NCI-H524 (cell line): Measurements from ENCODE around the gene ZBED3.
A peak's percentile ranks its signal among the peaks of the same experiment; 100 is the strongest.

Source experiments
- DNase-seq, 2 experiments: peaks; one replicate each; lab custom pipeline; 2025; lab: John Stamatoyannopoulos, UW

ZBED3 gene

DNA sequence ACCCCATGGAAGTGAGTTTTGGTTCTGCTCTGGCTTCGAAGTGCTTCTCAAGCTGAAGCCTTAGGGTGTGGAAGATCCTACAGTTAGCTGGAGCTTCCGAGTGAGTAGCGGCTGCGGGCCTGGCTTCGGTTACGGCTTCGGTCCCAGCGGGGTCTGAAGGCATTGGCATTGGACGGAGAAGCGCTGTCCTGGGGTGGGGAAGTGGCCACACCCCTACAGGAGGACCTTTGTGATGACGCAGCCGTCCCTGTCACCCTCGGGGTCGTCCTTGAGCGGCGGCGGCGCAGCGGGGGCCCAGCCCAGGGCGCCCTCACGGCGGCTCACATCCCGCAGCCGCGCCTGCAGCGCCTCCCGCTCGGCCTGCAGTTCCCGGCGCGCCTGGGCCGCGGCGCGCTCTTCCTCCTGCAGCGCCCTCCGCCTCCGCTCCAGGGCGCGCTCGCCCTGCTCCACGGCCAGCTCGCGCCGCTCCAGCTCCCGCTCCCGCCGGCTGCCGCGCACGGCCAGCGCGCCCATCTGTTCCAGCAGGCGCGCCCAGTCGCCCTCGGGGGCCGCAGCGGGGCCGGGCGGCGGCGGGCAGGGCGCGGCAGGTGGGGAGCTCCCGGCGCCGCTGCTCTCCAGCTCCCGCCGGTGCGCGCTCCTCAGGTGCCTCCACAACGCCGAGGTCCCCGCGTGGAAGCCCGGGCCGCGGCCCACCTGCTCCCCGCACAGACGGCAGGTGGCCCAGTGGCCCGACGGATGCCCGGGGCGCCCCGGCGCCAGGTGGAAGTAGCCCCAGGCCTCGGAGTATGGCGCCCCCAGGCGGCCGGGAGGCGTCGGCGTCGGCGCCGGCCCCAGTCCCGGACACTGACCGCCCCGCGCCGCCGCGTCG lies 9.9 kb downstream of the ZBED3 start:
- DNase-seq, result peak; percentile 48 to 77

DNA sequence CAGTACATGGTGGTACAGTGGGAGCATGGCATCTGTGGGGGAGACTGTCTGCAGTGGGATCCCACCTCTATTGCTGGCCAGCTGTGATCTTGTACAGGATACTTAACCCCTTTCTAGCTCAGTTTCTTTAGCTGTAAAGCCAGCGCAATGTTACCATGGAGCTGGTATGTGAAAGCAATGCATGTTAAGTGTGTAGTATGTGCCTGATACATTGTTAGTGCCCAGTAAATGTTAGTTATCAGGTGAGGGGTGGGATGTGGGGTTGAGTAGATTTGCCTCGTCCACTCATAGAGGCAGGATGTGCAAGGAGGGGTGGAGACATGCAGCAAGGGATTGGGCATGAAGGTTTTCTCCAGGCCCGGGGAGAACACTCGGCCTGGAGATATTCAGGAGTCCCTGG lies 12.3 kb downstream of the ZBED3 start:
- DNase-seq, result peak in 1 of 2 experiments; percentile 4

DNA sequence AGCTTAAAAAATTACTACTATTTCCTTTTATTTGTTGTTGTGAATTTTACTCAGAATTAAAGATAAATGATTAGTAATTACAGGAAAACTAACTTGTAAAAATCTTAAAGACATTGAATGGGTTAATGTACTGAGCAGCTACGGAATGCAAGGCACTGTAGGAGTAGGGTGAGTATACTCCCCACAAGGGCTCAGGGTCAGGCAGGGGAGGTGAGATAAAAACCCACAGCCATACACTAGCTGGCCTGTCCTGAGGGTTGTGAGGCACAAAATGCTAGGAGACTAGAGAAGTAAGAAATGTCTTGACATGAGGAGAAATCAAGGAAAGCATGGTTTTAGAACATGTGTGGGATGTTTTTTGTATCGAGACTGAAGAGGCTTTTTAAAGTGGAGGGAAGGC lies 13.4 kb downstream of the ZBED3 start:
- no peak for DNase-seq

DNA sequence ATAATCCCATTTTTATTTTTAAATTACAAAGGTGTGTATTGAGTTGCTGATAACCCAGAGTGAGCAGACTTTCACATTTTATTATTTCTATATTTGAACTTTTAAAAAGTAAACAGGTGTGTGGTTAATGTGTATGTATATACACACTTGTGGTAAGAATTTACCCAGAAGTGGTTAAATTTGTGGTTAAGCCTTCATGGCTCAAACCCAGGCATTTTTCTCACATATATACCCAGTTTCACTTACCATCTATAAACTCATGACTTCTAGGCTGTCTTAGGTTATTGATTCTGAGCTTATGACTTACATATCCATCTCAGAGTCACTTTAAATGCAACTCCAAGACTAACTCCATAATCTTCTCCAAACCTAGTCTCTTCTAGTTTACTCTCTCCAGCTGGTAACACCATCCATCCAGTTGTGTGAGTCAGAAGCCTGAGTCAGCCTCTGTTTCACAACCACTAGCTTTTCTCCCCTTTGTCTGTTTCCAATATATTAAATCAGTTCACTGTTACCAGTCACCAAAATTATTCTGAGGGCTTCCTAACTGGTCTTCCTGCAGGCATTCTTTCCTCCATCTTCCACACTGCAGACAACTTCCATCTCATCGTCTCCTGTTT lies 20.2 kb downstream of the ZBED3 start:
- DNase-seq, result no peak

DNA sequence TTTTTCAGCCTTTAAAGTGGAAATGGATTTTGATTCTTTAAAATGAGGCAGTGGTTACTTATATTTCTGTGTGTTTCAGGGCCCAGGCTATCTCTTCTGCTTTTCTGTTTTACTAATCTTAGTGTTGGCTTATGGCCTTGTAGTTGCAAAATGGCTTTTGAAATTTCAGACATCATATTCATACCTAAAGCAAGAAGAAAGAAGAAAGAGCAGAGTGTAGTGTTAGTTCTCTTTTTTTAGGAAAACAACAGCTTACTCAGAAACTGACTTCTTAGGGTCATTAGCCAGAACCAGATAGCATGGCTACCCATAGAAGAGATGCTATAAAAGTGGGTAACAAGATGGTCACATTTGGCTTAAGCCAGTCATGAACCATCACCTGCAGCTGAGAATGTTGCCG lies 20.9 kb downstream of the ZBED3 start:
- DNase-seq, result no peak

DNA sequence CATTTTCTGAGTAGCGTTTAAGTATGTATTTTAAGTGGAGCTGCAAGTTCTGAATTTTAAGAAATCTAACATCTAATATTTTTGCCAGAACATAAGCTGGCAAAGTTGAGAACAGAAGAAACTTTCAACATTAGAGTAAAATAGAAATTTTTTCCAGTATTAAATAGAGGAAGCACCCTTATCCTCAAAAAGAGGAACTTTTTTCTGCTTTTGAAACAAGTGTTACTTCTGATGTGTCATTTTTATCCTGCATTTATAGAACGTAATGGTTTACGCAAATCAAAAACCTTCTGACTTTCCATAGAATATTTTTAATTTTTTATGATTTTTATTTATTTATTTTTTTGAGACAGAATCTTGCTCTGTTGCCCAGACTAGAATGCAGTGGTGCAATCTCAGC lies 21.8 kb downstream of the ZBED3 start:
- DNase-seq, result no peak

DNA sequence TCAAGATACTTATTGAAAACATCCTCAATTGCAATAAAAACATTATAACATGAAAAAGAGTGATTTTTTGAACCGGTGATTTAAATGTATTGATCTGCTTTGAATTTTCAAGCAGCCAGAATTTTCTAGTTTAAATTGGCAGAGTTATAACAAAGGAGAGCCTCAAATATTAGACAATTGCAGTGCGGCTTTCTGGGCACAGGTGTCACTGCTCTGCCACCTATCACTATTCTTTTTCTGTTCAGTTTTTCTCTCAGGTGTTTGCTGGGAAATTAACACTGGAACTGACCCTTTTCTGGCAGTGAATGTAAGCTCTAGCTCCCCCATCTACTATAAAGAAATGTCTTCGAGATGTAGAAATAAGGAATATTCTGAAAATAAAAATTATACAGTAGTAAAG lies 23.0 kb downstream of the ZBED3 start:
- DNase-seq, result no peak

DNA sequence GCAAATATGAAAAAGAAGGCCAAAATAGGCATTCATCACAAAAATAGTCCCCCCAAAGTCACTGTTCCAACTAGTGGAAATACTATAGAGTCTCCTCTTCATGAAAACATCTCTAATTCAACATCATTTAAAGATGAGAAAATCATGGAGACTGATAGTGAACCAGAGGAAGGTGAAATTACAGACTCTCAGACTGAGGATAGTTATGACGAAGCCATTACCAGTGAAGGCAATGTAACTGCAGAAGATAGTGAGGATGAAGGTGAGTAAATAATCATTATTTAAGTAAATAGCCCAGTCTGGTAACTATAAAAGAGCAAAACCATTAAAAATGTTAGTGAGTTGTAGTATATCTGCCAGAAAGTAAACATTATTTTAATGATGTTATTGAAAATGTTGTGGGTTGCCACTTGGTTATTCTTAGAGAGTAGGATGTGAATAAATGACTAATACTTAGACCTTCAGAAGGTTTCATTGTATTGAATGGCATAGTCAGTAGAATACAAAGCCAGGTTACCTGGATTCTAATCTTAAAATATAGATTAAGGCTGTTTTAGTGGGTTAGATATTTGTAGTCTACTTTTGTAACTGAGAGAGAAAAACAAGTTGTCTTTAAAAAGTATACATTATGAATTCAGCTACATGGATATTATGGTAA lies 40.5 kb downstream of the ZBED3 start:
- DNase-seq, result no peak

DNA sequence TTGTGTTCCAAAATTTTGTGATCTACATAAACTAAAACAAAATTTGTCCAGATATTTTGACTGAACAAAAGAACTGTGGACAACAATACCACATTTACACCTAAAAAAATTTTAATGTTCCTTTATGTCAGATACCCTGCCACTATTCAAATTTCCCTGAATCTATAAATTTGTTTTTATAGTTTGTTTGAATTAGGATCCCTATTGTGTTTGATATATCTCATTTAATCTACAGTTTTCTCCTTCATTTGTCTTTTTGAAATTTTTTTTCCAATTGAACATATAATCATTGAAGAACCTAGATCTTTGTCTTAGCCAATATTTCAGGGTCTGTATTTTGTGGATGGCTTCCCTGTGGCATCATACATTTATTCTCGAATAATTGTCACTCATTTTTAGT lies 51.1 kb downstream of the ZBED3 start:
- DNase-seq, result no peak

DNA sequence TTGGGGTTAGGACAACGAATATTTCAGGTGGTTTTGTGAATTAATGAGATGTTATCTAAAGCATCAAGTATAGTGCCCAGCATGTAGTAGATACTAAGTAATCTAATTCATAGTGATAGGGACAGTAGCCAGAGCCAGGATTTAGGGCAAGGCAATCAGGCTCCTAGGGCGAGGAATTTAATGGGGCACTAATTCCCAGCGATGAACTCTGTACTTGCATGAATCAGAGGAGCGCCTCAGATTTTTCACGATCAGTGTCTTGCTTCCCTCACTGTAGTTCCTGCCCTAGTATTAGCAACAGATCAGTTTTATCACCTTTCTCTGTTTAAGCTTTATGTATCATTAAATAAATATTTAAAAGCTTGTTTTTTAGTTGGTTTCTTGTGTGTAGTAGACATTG lies 53.7 kb downstream of the ZBED3 start:
- DNase-seq, result no peak

DNA sequence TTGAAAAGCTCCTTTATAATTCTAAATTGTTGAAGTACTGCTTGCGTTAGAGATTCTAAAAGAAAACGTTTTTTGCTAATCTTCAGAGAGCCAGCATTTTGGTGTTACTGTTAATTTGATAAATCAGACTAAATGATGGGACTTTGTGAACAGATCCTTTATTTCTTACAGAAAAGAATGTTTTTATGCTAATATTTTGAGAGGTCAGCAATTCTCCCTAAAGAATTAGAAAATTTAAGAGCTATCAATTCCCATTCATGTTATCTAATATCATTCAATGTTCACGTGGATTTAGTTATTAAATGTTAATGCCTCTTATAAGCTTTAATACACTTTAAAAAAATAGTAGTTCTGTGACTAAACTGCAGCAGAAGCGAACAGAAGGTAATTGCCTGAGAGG lies 54.5 kb downstream of the ZBED3 start:
- DNase-seq, result no peak

DNA sequence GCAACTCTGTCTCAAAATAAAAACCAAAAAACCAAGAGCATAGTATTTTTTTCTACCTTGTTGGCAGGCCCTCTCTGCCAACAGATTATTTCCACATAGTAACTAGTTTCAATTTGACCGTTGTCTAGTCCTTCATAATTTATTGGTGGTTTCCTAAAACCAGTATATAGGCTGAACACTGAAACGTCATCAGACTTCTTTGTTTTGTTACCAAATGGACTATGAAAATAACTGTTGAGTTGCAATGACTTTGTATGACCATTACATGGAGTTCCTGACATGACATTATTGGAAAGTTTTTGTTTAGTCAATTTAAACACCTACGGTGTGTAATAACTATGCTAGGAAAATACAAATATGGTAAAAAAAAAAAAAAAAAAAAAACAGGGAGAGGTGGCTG lies 55.2 kb downstream of the ZBED3 start:
- no peak for DNase-seq

DNA sequence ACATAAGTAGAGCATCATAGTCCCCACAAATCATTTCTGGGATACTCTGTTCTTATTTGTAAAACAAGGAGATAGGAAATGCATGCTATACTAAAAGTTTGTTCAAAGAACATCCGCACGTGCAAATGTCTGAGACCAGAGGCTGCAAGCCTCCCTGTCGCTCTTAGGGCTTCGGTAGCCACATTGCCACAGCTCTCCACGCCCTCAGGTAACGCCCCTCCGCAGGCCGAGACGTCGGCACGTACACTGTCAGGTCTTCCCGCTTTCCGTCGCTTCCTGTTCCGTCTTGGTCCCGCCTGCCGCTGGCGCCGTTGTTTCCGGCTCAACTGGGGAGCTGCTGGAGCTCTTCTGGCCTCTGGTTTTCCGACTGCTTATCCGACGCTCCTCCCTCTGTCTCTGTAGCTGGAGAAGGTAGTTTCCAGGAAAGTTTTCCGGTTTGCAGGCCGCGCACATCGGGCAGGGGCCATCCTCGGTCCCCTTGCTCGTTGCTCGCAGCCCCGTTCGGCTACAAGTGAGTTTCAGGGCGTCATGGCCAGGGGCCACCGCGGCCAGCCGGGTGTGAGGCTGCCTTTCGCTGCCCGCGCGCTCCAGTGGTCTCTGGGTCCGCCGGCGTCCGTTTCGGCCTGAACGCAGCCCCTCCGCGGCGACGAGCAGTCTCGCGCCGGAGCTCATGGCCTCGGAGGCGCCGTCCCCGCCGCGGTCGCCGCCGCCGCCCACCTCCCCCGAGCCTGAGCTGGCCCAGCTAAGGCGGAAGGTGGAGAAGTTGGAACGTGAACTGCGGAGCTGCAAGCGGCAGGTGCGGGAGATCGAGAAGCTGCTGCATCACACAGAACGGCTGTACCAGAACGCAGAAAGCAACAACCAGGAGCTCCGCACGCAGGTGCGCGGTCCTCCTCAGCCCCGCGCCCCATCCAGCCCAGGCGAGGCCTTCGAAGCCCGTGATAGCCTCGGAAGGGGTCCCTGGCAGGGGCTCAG lies 56.7 kb downstream of the ZBED3 start, which contains the start of gene AGGF1:
TSS of gene AGGF1 (plus strand) at position 308 of the 975 bp plus-strand sequence. CDS start at position 671, 363 bp downstream.
- peak; percentile 82 to 91 for DNase-seq

DNA sequence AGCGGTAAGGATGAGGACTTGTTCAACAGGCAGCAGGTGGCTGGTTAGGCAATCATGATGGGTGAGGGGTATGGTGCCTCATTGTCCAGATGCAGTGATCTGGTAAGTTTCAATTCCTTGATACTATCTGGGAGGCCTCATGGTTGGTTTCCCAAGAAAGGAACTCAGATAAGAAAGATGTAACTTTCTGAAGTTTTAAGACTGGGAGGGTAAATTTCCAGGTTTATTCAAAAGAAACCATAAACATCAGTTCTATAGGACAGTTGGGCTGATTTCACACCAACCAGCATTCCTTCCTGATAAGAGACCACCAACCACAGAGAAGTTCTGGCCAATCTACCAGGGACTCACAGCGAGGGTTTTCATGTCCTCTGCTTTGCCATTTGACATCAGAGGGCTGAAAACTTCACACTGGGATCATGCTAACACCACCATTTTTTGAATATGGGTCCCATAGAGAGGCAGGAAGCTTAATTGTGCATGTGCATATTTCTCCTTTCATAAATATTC lies 57.7 kb downstream of the ZBED3 start:
- no peak for DNase-seq

DNA sequence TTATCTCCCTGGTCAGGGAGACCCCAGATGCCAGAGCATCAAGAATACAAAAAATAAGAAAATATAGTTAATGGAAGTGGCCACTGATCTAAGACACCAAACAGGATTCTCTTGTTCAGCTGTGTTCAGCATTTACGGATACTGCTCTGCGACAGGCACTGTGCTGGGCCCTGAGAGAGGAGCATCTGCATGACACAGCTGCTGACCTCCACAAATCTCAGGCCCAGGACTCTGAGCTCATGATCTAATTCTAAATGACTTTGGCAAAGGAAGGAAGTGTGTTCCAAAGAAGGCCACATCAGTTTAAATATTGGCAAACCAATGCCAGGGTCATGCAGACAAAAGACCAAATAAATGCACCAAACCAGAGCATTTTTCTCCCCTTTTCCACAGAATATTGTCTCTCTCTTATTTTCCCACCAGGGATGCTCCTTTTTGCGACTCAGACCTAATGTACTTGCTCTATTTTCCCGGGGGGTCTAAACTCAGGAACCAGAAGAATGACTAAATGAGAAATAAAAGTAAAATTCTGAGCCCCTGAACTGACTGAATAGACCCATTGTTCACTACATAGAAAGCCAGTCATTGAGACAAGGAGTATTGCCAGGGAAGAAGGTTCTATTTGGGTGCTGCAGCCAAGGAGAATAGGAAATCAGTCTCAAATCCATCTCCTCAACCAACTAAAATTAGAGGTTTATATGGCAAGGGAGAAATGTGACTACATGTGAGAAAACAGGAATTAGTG lies 58.3 kb downstream of the ZBED3 start:
- no peak for DNase-seq

DNA sequence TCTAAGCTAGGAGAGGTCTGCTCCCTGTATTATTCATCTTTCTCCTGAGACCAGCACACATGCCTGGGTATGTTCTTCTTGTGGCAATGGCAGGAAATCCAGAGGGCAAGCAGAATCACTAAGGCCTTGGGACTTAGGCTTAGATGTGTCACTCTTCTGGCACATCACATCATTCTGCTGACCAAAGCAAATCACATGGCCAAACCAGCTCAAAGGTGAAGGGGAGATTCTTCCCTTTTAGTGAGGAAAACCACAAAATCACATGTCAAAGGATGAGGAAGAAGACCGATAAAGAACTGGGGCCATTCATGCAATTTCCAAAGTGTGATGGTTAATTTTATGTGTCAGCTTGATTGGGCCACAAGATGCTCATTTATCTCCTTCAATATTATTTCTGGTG lies 62.6 kb downstream of the ZBED3 start:
- DNase-seq, result no peak

DNA sequence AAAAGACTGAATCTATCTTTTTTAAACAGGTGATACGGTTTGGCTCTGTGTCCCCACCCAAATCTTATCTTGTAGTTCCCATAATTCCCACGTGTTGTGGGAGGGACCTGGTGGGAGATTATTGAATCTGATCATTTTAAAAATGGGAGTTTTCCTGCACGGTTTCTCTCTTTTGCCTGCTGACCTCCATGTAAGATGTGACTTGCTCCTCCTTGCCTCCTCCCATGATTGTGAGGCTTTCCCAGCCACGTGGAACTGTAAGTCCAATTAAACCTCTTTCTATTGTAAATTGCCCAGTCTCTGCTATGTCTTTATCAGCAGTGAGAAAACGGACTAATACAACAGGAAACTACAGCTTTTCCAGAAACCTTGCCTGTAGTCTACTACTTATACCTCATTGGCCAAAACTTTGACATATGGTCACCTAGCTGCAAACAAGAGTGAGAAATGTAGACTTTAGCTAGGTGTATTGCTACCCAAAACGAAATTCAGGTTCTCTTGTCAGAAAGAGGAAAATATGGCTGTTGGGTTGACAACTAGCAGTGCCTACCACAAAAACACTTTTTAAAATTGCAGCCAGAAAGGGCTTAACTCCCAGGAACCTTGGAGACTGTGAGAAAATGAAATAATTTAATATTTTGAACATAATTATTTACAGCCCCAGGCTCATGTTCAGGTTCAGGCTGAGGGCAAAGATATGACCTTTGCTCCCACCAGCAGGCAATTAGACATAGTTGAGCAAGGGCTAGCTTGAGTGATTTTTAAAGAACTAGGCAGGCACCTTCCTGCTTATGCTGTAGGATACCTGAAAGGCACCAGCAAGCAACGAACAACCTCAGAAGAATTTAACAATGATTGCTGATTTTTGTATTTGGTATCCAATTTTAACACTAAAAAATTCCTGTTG lies 64.3 kb downstream of the ZBED3 start:
- DNase-seq, result no peak
